Naive thymus-derived CD8-positive, alpha-beta T cell (primary cell): ENCODE results near the gene SPTBN4. TPM values are rescaled to one million over a fixed set of nuclear protein-coding genes. Genes with fewer than 3 reads are reported as not detected.

Experiments used
- ATAC-seq, 2 donors: fragments of 150-1000 bp; cut with Tn5 transposase in 1 of 2; sonication (Bioruptor Pico), chemical (Tn5 transposase) in 1 of 2; 1 replicate in 1 of 2; 2 replicates in 1 of 2; pipeline ENCODE4 v1.10.0; 2021; ENCODE audit warnings: mild to moderate bottlenecking in 2 of 2, moderate library complexity in 2 of 2
- POLR2A ChIA-PET: fragments of 350-600 bp; sonication (Branson Sonifier 250); formaldehyde crosslinking; loops from one replicate; lab custom pipeline; 2021; ENCODE audit warnings: antibody characterized with exemption; lab: Charles Lee
- DNase-seq, 10 donors: peaks; one replicate each; pipeline versions ENCODE4 v3.0.0 to v3.0.0-alpha.2; 2020 to 2022
- H3K27ac Mint-ChIP-seq, 10 donors: one replicate each; pipeline ENCODE4 v1.8.0; 2020 to 2022; ENCODE audit warnings: mild to moderate bottlenecking in 10 of 10, mixed read lengths in 10 of 10, moderate library complexity in 4 of 10, inconsistent platforms in 1 of 10
- H3K27me3 Mint-ChIP-seq, 5 donors: one replicate each; pipeline ENCODE4 v1.8.0; 2021 to 2022; ENCODE audit warnings: mixed read lengths in 5 of 5
- H3K36me3 Mint-ChIP-seq, 3 donors: one replicate each; pipeline ENCODE4 v1.8.0; 2020 to 2022; ENCODE audit warnings: mixed read lengths in 3 of 3, mild to moderate bottlenecking in 2 of 3, inconsistent platforms in 1 of 3
- H3K4me1 Mint-ChIP-seq, 4 donors: one replicate each; pipeline ENCODE4 v1.8.0; 2021 to 2022; ENCODE audit warnings: mixed read lengths in 4 of 4
- H3K4me3 Mint-ChIP-seq, 10 donors: one replicate each; pipeline ENCODE4 v1.8.0; 2020 to 2022; ENCODE audit warnings: mild to moderate bottlenecking in 10 of 10, mixed read lengths in 10 of 10, moderate library complexity in 6 of 10, inconsistent platforms in 1 of 10
- H3K9me3 Mint-ChIP-seq, 9 donors: one replicate each; pipeline ENCODE4 v1.8.0; 2020 to 2022; ENCODE audit warnings: mixed read lengths in 9 of 9, mild to moderate bottlenecking in 3 of 9, inconsistent platforms in 1 of 9, moderate library complexity in 1 of 9
- polyA plus RNA-seq, 3 donors: library from polyadenylated mRNA; unstranded; fragments of 300-500 nt; fragmentation: Illumina TruSeq; gene quantifications; one replicate each; pipeline ENCODE4 v1.2.3, GENCODE V29; 2021
- total RNA-seq, 8 experiments: library from RNA in 2 of 8; stranded (reverse) in 2 of 8; gene quantifications; one replicate each; pipeline ENCODE4 v1.2.3 and lab custom pipeline; 2021 to 2026

Gene SPTBN4
- total and polyA plus RNA-seq, 5 experiments from 2014 or later, result 0.13 to 0.62 (median 0.47) TPM; not detected in 2

DNA sequence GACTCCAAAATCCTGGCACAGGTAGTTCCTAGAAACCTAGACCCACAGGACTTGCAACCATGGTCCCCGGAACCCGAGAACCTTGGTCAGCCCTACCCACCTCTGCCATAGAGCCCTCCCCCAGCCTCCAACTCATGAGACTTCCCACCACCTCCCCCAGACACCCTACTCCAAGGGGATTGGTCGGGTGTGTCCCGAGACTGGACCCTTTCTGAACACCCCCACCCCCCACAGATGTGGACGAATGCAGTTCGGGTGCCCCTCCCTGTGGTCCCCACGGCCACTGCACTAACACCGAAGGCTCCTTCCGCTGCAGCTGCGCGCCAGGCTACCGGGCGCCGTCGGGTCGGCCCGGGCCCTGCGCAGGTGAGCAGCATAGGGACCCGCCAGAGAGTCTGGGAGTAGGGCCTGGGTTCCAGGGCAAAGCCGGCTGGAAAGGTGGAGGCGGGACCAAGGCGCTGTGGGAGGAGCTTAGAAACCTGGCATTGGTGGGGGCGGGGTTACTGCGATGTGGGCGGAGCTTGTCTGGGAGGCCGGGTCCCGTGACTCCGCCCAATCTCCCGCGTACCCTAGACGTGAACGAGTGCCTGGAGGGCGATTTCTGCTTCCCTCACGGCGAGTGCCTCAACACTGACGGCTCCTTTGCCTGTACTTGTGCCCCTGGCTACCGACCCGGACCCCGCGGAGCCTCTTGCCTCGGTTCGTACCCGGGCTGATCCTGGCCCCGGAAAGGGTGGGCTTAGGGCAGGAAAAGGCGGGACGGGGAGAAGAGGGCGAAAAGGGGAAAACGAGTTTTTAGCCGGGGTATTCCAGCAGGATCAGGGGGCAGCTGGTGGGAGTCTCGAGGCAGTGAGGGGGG is 146.3 kb downstream of the SPTBN4 start:
- Mint-ChIP-seq H3K27ac (peak overlapping the region; percentile 82 to 97 (median 95)), H3K4me3 (peak overlapping the region; percentile 89 to 99 (median 94)), H3K9me3 (no peaks in the 10 kb centered on the region), H3K36me3 (peaks cover 0 to 3% (median 0%) of the 10 kb centered on the region in 3 donors), H3K4me1 (peaks cover 36 to 76% (median 56%) of the 10 kb centered on the region in 4 donors), H3K27me3 (no peaks in the 10 kb centered on the region)
- ATAC-seq (no peak), DNase-seq (peak; percentile 53 to 82 (median 67))
- POLR2A ChIA-PET, result interaction anchor here (0.6 to 3.4 kb wide), 8 partner anchors 9 to 785 kb away, joined by 3 to 28 read pairs (median 4); partner anchors contain the start of genes ACTMAP and AKT2

DNA sequence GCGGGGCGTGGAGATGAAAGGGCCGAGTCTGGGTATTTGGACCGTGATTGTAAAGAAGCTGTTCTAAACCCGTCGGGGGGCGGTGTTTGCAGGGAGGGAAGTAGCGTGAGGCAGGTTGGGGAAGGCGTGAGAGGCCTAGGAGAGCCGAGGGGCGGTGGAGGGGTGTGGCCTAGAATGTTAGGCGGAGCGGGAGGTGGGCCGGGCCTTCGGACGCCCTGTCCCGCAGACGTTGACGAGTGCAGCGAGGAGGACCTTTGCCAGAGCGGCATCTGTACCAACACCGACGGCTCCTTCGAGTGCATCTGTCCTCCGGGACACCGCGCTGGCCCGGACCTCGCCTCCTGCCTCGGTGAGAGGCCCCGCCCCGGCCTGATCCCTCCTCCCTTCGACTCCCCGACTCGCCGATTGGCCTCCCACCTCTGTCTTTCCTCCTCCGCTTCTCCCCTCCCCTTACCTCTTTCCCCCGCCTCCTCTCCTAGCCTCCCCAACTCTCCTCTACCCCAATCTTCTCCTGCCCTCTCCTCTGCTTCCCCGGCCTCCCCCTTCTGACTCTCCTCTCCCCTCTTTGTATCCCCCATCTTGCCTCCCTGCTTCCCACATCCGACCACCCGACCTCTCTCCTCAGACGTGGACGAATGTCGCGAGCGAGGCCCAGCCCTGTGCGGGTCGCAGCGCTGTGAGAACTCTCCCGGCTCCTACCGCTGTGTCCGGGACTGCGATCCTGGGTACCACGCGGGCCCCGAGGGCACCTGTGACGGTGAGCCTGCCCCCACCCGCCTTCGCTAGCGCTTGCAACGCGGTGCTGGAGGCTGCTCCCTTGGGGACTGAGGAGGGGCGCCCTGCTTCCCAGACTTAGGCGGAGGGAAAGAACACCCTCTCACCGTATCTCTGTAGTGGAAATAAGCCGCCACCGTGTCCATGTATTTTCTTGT is 147.2 kb downstream of the SPTBN4 start:
- Mint-ChIP-seq H3K4me1 (peaks cover 32 to 67% (median 51%) of the 10 kb centered on the region in 4 donors), H3K27ac (peak overlapping the region; percentile 82 to 97 (median 95)), H3K4me3 (peak overlapping the region; percentile 89 to 99 (median 94)), H3K9me3 (no peaks in the 10 kb centered on the region), H3K36me3 (peaks cover 0 to 10% (median 2%) of the 10 kb centered on the region in 3 donors), H3K27me3 (no peaks in the 10 kb centered on the region)
- POLR2A ChIA-PET, result interaction anchor here (0.6 to 3.4 kb wide), 9 partner anchors 10 to 784 kb away, joined by 3 to 28 read pairs (median 3); partner anchors contain the start of genes ACTMAP and AKT2
- DNase-seq, result peak; percentile 72 to 91 (median 80)
- peak; percentile 63 to 66 for ATAC-seq

DNA sequence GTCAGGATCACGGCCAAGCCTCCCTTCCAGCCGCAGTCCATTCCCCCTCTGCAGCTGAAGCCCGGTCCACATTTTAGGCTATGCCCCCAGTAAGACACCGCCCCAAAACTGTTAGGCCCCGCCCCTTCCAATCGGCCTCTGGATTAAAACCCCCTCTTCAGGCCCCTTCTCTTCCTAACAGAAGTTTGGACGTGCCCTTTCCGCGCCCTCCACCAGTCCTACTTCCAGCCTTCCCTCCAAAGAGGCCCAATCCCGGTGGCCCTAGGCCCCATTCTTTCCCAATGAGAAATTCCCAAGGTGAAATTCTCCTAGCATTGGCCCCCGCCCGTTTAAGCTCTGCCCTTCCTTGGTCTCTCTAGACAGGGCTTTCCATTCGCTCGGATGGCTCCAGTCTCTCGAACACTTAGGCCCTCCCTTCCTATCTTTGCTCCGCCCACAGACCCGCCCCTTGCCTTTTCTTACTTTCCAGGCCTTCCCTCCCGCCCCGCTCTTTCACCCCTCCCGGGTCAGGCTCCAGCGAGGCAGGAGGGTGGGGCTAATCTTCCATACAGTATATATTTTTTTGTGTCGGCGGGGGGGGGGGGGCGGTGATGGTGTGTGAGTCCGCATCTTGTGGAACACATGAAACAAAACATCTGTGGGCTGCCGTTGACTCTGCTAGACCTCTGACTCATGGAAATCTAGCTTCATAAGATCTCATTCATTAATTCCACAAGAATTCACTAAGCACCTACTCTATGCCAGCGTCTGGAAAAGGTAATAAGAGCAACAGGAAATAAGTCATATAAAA is 148.0 kb downstream of the SPTBN4 start:
- peaks cover 32 to 59% (median 46%) of the 10 kb centered on the region in 4 donors for H3K4me1 Mint-ChIP-seq
- no peaks in the 10 kb centered on the region for H3K9me3 Mint-ChIP-seq
- H3K27me3 Mint-ChIP-seq, result no peaks in the 10 kb centered on the region
- POLR2A ChIA-PET, result interaction anchor here (0.6 to 3.4 kb wide), 5 partner anchors 9 to 183 kb away, joined by 3 to 28 read pairs (median 3); partner anchors contain the start of gene ACTMAP
- ATAC-seq (peak in 1 of 2 donors; percentile 16), DNase-seq (peak in 8 of 10 donors; percentile 48 to 84 (median 56))
- H3K36me3 Mint-ChIP-seq, result peaks cover 0 to 17% (median 8%) of the 10 kb centered on the region in 3 donors
- peak overlapping the region; percentile 85 to 97 (median 94) for H3K27ac Mint-ChIP-seq
- peak overlapping the region; percentile 89 to 99 (median 94) for H3K4me3 Mint-ChIP-seq

- Mint-ChIP-seq H3K4me1 (peaks cover 21 to 45% (median 32%) of the 10 kb centered on the region in 4 donors), H3K9me3 (no peaks in the 10 kb centered on the region), H3K4me3 (peak overlapping the region in 1 of 10 donors; percentile 22), H3K27ac (peak overlapping the region in 1 of 10 donors; percentile 85), H3K36me3 (peaks cover 0 to 25% (median 10%) of the 10 kb centered on the region in 3 donors), H3K27me3 (no peaks in the 10 kb centered on the region)
- POLR2A ChIA-PET, result interaction anchor here (0.9 to 3.4 kb wide), 2 partner anchors 12 to 39 kb away, joined by 3 to 28 read pairs; no protein-coding TSS in a partner anchor
- ATAC-seq, result no peak
- DNase-seq, result no peak
Measured at GRCh38 chr19:40616178-40616577, 149.4 kb downstream of the SPTBN4 start.

DNA sequence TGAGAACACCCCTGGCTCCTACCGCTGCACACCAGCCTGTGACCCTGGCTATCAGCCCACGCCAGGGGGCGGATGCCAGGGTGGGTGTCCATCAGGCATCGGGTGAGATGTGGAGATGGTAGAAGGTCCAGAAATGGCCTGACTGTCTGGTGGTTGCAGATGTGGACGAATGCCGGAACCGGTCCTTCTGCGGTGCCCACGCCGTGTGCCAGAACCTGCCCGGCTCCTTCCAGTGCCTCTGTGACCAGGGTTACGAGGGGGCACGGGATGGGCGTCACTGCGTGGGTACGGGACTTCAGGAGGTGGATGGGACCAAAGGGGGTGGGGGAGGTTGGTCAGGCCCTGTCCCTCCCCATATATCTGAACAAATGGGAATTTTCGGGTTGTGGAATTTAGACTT is 150.1 kb downstream of the SPTBN4 start:
- no peak for DNase-seq
- POLR2A ChIA-PET, result no interaction called here
- Mint-ChIP-seq H3K27ac (no peak overlapping the region), H3K36me3 (peaks cover 0 to 33% (median 10%) of the 10 kb centered on the region in 3 donors), H3K4me3 (peak overlapping the region in 1 of 10 donors; percentile 20), H3K4me1 (peaks cover 22 to 40% (median 27%) of the 10 kb centered on the region in 4 donors), H3K9me3 (no peaks in the 10 kb centered on the region), H3K27me3 (no peaks in the 10 kb centered on the region)
- ATAC-seq, result no peak

- H3K9me3 Mint-ChIP-seq, result no peaks in the 10 kb centered on the region
- peaks cover 0 to 40% (median 10%) of the 10 kb centered on the region in 3 donors for H3K36me3 Mint-ChIP-seq
- POLR2A ChIA-PET, result no interaction called here
- H3K27ac Mint-ChIP-seq, result no peak overlapping the region
- no peak for DNase-seq
- H3K4me3 Mint-ChIP-seq, result peak overlapping the region in 1 of 10 donors; percentile 39
- no peaks in the 10 kb centered on the region for H3K27me3 Mint-ChIP-seq
- H3K4me1 Mint-ChIP-seq, result peaks cover 19 to 30% (median 20%) of the 10 kb centered on the region in 4 donors
- no peak for ATAC-seq
Measured at GRCh38 chr19:40617961-40618360, 151.2 kb downstream of the SPTBN4 start.

DNA sequence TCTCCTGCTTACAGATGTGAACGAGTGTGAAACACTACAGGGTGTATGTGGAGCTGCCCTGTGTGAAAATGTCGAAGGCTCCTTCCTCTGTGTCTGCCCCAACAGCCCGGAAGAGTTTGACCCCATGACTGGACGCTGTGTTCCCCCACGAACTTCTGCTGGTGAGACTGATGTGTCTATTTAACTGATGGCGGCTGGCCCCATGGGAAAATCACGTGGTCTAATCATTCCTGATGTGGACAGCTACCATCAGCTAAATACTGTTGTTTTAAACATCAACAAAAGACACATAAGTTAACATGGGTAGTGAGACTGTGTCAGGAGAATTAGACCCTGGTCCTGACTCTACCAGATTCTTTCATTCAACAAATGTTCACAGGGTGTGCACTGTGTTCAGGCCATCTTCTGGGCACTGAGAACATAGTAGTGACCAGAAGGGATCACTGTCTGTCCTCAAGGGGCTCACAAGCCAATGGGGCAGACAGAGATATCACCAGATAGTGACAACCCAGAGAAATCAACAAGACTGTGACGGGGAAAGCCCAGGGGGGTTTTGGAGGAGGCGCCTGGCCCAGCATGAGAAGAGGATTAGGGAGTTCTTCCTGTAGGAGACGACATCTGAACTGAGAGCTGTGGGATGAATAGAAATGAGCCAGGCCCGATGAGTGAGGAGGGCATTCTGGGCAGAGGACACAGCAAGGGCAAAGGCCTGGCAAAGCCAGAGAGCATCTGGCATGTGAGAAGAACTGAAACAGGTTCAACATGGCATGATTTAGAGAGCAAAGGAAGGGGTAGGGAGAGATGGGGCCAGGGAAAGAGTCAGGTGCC is 152.7 kb downstream of the SPTBN4 start:
- no peaks in the 10 kb centered on the region for H3K27me3 Mint-ChIP-seq
- peaks cover 10 to 15% (median 13%) of the 10 kb centered on the region in 4 donors for H3K4me1 Mint-ChIP-seq
- no peaks in the 10 kb centered on the region for H3K9me3 Mint-ChIP-seq
- ATAC-seq (no peak), DNase-seq (no peak)
- H3K36me3 Mint-ChIP-seq, result peaks cover 0 to 49% (median 10%) of the 10 kb centered on the region in 3 donors
- POLR2A ChIA-PET, result interaction anchor here (1.8 kb wide), 1 partner anchor 9 kb away, joined by 7 read pairs; no protein-coding TSS in a partner anchor
- H3K4me3 Mint-ChIP-seq, result no peak overlapping the region
- H3K27ac Mint-ChIP-seq, result peak overlapping the region in 1 of 10 donors; percentile 76

DNA sequence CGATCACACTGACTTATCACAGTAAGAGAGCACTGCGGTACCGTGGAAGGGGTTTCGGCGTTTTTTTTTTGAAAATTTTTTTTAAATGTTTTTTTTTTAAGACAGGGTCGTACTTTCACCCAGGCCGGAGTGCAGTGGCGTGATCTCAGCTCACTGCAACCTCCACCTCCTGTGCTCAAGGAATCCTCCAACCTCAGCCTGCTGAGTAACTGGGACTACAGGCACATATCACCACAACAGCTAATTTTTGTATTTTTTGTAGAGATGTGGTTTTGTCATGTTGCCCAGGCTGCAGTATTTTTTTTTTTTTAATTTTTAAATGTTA is 153.3 kb downstream of the SPTBN4 start:
- no peak overlapping the region for H3K4me3 Mint-ChIP-seq
- peaks cover 4 to 12% (median 9%) of the 10 kb centered on the region in 4 donors for H3K4me1 Mint-ChIP-seq
- no peaks in the 10 kb centered on the region for H3K27me3 Mint-ChIP-seq
- H3K36me3 Mint-ChIP-seq, result peaks cover 0 to 54% (median 14%) of the 10 kb centered on the region in 3 donors
- ATAC-seq, result no peak
- POLR2A ChIA-PET, result interaction anchor here (0.7 to 1.8 kb wide), 5 partner anchors 10 to 843 kb away, joined by 3 to 8 read pairs (median 4); no protein-coding TSS in a partner anchor
- no peak for DNase-seq
- no peaks in the 10 kb centered on the region for H3K9me3 Mint-ChIP-seq
- H3K27ac Mint-ChIP-seq, result peak overlapping the region in 1 of 10 donors; percentile 76

GRCh38 chr19:40621283-40621682 is 154.5 kb downstream of the SPTBN4 start:
- peaks cover 0 to 60% (median 14%) of the 10 kb centered on the region in 3 donors for H3K36me3 Mint-ChIP-seq
- no peak overlapping the region for H3K4me3 Mint-ChIP-seq
- H3K9me3 Mint-ChIP-seq, result no peaks in the 10 kb centered on the region
- peaks cover 0 to 13% (median 4%) of the 10 kb centered on the region in 4 donors for H3K4me1 Mint-ChIP-seq
- no peaks in the 10 kb centered on the region for H3K27me3 Mint-ChIP-seq
- ATAC-seq (no peak), DNase-seq (peak in 1 of 10 donors; percentile 16)
- H3K27ac Mint-ChIP-seq, result no peak overlapping the region
- POLR2A ChIA-PET, result interaction anchor here (0.6 to 1.8 kb wide), 3 partner anchors 11 to 63 kb away, joined by 3 to 7 read pairs (median 4); no protein-coding TSS in a partner anchor

GRCh38 chr19:40621966-40622772 is 155.4 kb downstream of the SPTBN4 start:
- DNase-seq (peak in 1 of 10 donors; percentile 52), ATAC-seq (no peak)
- Mint-ChIP-seq H3K36me3 (peaks cover 0 to 69% (median 14%) of the 10 kb centered on the region in 3 donors), H3K9me3 (no peaks in the 10 kb centered on the region), H3K4me3 (no peak overlapping the region), H3K27me3 (no peaks in the 10 kb centered on the region), H3K4me1 (peaks cover 0 to 16% (median 2%) of the 10 kb centered on the region in 4 donors), H3K27ac (peak overlapping the region in 4 of 10 donors; percentile 44 to 80 (median 58))
- POLR2A ChIA-PET, result interaction anchor here (0.7 kb wide), 1 partner anchor 188 kb away, joined by 4 read pairs; no protein-coding TSS in a partner anchor
